Loucy (cell line): ENCODE results near the gene MPV17.

ENCODE experiments used
- EZH2phosphoT487 ChIP-seq: fragments of 200-600 bp; IDR thresholded peaks from 2 replicates; pipeline ENCODE4 v1.6.1; 2018; ENCODE audit warnings: antibody characterized with exemption, mild to moderate bottlenecking, moderate library complexity, borderline replicate concordance
- TF ChIP-seq, protein P1 (sequence below): fragments of 200-600 bp; sonication (generic); conservative IDR thresholded peaks from 2 replicates; pipeline ENCODE4 v1.5.1; 2014; ENCODE audit warnings: mild to moderate bottlenecking, antibody characterized with exemption, low read length

DNA sequence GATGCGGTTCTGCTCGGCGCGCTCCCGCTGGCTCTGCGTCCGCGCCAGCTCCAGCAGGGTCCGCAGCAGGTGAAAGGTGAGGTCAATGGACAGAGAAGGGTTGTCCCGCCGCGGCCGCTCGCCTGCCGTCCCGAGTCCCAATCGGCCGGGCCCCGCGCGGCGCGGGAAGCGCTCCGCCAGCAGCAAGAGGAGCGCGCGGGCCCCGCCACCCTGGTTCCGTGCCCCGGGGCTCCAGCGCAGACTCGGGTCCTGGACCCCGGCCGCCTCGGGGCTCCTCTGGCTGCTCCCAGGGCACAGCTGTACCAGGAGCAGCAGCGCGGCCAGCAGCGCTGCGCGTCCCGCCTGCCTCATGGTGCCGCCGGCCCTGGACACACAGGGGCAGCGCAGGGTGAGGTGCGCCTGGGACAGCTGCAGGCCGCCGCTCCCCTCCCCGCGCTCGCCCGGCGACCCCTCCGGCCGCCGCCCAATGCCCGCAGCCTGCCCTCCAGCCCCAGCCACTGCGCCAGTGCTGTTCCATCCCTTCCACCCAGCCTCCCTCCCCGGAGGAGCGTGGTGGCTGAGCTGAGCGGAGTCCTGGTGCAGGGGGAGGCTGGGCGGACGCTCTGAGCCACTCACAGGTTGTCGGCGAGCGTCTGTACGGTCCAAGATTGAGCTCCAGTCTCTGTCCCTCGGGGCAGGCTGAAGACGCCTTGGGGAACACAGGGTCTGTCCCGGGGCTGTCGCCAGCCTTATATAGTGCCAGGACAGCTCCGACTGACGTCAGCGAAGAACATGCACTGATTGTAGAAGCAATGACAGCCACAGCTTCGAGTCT, 15.1 kb downstream of the MPV17 start:
- TF ChIP-seq, protein P1, sequence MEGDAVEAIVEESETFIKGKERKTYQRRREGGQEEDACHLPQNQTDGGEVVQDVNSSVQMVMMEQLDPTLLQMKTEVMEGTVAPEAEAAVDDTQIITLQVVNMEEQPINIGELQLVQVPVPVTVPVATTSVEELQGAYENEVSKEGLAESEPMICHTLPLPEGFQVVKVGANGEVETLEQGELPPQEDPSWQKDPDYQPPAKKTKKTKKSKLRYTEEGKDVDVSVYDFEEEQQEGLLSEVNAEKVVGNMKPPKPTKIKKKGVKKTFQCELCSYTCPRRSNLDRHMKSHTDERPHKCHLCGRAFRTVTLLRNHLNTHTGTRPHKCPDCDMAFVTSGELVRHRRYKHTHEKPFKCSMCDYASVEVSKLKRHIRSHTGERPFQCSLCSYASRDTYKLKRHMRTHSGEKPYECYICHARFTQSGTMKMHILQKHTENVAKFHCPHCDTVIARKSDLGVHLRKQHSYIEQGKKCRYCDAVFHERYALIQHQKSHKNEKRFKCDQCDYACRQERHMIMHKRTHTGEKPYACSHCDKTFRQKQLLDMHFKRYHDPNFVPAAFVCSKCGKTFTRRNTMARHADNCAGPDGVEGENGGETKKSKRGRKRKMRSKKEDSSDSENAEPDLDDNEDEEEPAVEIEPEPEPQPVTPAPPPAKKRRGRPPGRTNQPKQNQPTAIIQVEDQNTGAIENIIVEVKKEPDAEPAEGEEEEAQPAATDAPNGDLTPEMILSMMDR: no peak
- no peak for TF ChIP-seq EZH2phosphoT487
